PC-9 (cell line): ENCODE data around the gene DIP2C.

Experiments used
- EZH2 ChIP-seq: fragments of 200-600 bp; sonication (generic); IDR thresholded peaks from 2 replicates; pipeline ENCODE4 v1.8.0; 2017; ENCODE audit warnings: antibody characterized with exemption, low read depth
- TF ChIP-seq, protein P1 (sequence below): fragments of 200-600 bp; sonication (generic); conservative IDR thresholded peaks from 2 replicates; pipeline ENCODE4 v1.6.1; 2017; ENCODE audit warnings: mixed run types, antibody characterized with exemption, mild to moderate bottlenecking, moderate library complexity

DNA sequence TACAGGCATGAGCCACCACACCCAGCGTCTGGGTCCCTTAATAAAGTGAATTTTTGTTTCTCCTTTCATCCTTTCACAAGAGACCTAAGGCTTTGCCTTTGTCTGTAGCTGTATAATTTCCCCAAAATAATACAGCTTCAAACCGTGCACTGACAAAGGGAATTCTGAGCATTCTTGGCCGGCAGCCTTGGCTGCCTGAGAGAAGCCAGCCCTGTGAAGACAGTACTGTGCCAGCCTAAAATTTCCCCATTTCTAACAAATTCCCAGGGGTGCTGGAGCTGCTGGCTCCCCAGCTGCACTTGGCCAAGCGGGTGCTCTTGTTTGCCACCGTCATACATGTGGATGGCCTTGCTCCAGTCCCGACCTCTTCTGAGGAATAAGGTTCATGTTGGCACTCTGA lies 448.0 kb downstream of the DIP2C start:
- TF ChIP-seq EZH2, result no peak
- TF ChIP-seq, protein P1, sequence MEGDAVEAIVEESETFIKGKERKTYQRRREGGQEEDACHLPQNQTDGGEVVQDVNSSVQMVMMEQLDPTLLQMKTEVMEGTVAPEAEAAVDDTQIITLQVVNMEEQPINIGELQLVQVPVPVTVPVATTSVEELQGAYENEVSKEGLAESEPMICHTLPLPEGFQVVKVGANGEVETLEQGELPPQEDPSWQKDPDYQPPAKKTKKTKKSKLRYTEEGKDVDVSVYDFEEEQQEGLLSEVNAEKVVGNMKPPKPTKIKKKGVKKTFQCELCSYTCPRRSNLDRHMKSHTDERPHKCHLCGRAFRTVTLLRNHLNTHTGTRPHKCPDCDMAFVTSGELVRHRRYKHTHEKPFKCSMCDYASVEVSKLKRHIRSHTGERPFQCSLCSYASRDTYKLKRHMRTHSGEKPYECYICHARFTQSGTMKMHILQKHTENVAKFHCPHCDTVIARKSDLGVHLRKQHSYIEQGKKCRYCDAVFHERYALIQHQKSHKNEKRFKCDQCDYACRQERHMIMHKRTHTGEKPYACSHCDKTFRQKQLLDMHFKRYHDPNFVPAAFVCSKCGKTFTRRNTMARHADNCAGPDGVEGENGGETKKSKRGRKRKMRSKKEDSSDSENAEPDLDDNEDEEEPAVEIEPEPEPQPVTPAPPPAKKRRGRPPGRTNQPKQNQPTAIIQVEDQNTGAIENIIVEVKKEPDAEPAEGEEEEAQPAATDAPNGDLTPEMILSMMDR, result no peak
